ENCODE measurements around the gene MSANTD1. TPM values are rescaled to one million over a fixed set of nuclear protein-coding genes. Genes with fewer than 3 reads are reported as not detected.

MSANTD1 gene
- total RNA-seq, 2 donors from 2014 or later = 0.40 to 1.3 TPM

GRCh38 chr4:3221996-3222395 is 27.0 kb upstream of the MSANTD1 start:
- H3K27ac ChIP-seq = no peak overlapping the region
- H3K4me3 ChIP-seq = no peak overlapping the region
- no peaks in the 10 kb centered on the region for H3K27me3 ChIP-seq
- no peaks in the 10 kb centered on the region for H3K9me3 ChIP-seq
- peaks cover 10% of the 10 kb centered on the region for H3K36me3 ChIP-seq
- TF ChIP-seq CTCF (IDR thresholded peaks at IDR 0.05) = no peak
- DNase-seq = no peak
- H3K4me1 ChIP-seq = no peaks in the 10 kb centered on the region
- H3K9ac ChIP-seq (ENCODE audit: low read depth in 2 of 2, low read length in 2 of 2) = no peak overlapping the region
- intact Hi-C loops (cut with DNase I) = no loop called here

- H3K27me3 ChIP-seq = no peaks in the 10 kb centered on the region
- no peak overlapping the region for H3K27ac ChIP-seq
- no peak for TF ChIP-seq CTCF (IDR thresholded peaks at IDR 0.05)
- H3K4me3 ChIP-seq = no peak overlapping the region
- intact Hi-C loops (cut with DNase I) = no loop called here
- no peaks in the 10 kb centered on the region for H3K4me1 ChIP-seq
- peaks cover 10% of the 10 kb centered on the region for H3K36me3 ChIP-seq
- H3K9ac ChIP-seq (ENCODE audit: low read depth in 2 of 2, low read length in 2 of 2) = no peak overlapping the region
- H3K9me3 ChIP-seq = no peaks in the 10 kb centered on the region
- no peak for DNase-seq
Measured at GRCh38 chr4:3223346-3223745, 25.6 kb upstream of the MSANTD1 start.

GRCh38 chr4:3223956-3224748 is 24.8 kb upstream of the MSANTD1 start:
- peaks cover 10% of the 10 kb centered on the region for H3K36me3 ChIP-seq
- no peaks in the 10 kb centered on the region for H3K27me3 ChIP-seq
- no peak for TF ChIP-seq CTCF (IDR thresholded peaks at IDR 0.05)
- H3K9ac ChIP-seq (ENCODE audit: low read depth in 2 of 2, low read length in 2 of 2) = no peak overlapping the region
- H3K4me3 ChIP-seq = no peak overlapping the region
- DNase-seq = no peak
- H3K9me3 ChIP-seq = no peaks in the 10 kb centered on the region
- intact Hi-C loops (cut with DNase I) = no loop called here
- H3K4me1 ChIP-seq = no peaks in the 10 kb centered on the region
- H3K27ac ChIP-seq = no peak overlapping the region

- Histone ChIP-seq H3K27me3 (no peaks in the 10 kb centered on the region), H3K27ac (no peak overlapping the region), H3K9me3 (no peaks in the 10 kb centered on the region), H3K36me3 (peaks cover 10% of the 10 kb centered on the region), H3K9ac (ENCODE audit: low read depth in 2 of 2, low read length in 2 of 2) (no peak overlapping the region), H3K4me1 (no peaks in the 10 kb centered on the region), H3K4me3 (no peak overlapping the region)
- intact Hi-C loops (cut with DNase I) = no loop called here
- no peak for DNase-seq
- TF ChIP-seq CTCF (IDR thresholded peaks at IDR 0.05) = no peak
Measured at GRCh38 chr4:3225071-3225850, 23.7 kb upstream of the MSANTD1 start.

- no peaks in the 10 kb centered on the region for H3K4me1 ChIP-seq
- H3K9ac ChIP-seq (ENCODE audit: low read depth in 2 of 2, low read length in 2 of 2) = no peak overlapping the region
- no peak for TF ChIP-seq CTCF (IDR thresholded peaks at IDR 0.05)
- H3K9me3 ChIP-seq = no peaks in the 10 kb centered on the region
- H3K4me3 ChIP-seq = no peak overlapping the region
- H3K36me3 ChIP-seq = peaks cover 4% of the 10 kb centered on the region
- H3K27ac ChIP-seq = peak overlapping the region; percentile 15
- no peaks in the 10 kb centered on the region for H3K27me3 ChIP-seq
- intact Hi-C loops (cut with DNase I) = no loop called here
- DNase-seq = no peak
Measured at GRCh38 chr4:3225936-3226335, 23.0 kb upstream of the MSANTD1 start.

All from colonic mucosa (tissue), 4 donors.